ENCODE results near the gene SHOC2. TPM values are rescaled to one million over a fixed set of nuclear protein-coding genes. Genes with fewer than 3 reads are reported as not detected.

The SHOC2 gene
- total and polyA plus RNA-seq, 2 of the 4 experiments (the other 2 are of a cell fraction) = 13.4 to 47.5 TPM

- no peak overlapping the region for H3K4me2 ChIP-seq (ENCODE audit: low read depth, low read length)
- H4K20me1 ChIP-seq (ENCODE audit: insufficient read depth, low read length) = no peaks in the 10 kb centered on the region
- no peak overlapping the region for H3K9ac ChIP-seq (ENCODE audit: low read depth, low read length)
- no peak overlapping the region for H3K4ac ChIP-seq (ENCODE audit: low read depth, low read length)
- H3K9me1 ChIP-seq (ENCODE audit: insufficient read depth, low read length) = no peaks in the 10 kb centered on the region
- intact Hi-C loops (cut with micrococcal nuclease) = no loop called here
- no peaks in the 10 kb centered on the region for H3K27me3 ChIP-seq (ENCODE audit: control insufficient read depth, insufficient read depth, low read length)
- H3K56ac ChIP-seq (ENCODE audit: extremely low read depth, insufficient read depth, low read length) = no peak overlapping the region
- H2BK120ac ChIP-seq (ENCODE audit: low read depth, low read length) = no peak overlapping the region
- TF ChIP-seq SMC3 (IDR thresholded peaks at IDR 0.05; ENCODE audit: low read depth, low read length) = no peak
- peak; percentile 82 for TF ChIP-seq CEBPB (IDR thresholded peaks at IDR 0.05; ENCODE audit: low read depth, low read length)
- H4K5ac ChIP-seq (ENCODE audit: low read depth, low read length) = no peak overlapping the region
- POLR2A ChIA-PET (ENCODE audit: unreplicated experiment) = no interaction called here
- no peak overlapping the region for H3K27ac ChIP-seq (ENCODE audit: insufficient read depth, low read length)
- H3K23ac ChIP-seq (ENCODE audit: low read depth, low read length) = no peak overlapping the region
- no peak overlapping the region for H3K18ac ChIP-seq (ENCODE audit: low read depth, low read length)
- DNase-seq = no peak
- H2AK5ac ChIP-seq (ENCODE audit: low read depth, low read length) = no peak overlapping the region
- no peaks in the 10 kb centered on the region for H3K79me1 ChIP-seq (ENCODE audit: low read depth in 1 of 2, low read length in 2 of 2)
- H2BK5ac ChIP-seq (ENCODE audit: low read depth, low read length, poor library complexity, severe bottlenecking) = no peak overlapping the region
- BruUV-seq (replicated peaks) = no TSS peak
- no peak overlapping the region for H4K91ac ChIP-seq (ENCODE audit: insufficient read depth, low read depth, low read length)
- no peak overlapping the region for H2AK9ac ChIP-seq (replicated peaks; ENCODE audit: low read depth, low read length, poor library complexity)
- H2BK15ac ChIP-seq (ENCODE audit: low read depth, low read length) = no peak overlapping the region
- dilution Hi-C loops (cut with HindIII; ENCODE audit: low sequenced_read_pairs, unreplicated experiment) = no loop called here
- no peak for ATAC-seq (ENCODE audit: low read depth)
- peaks cover 1% of the 10 kb centered on the region; the same call in 1 of the 2 replicates for H3K4me1 ChIP-seq (ENCODE audit: control insufficient read depth, insufficient read depth, low read length)
- CTCF ChIA-PET = no interaction called here
- H3K4me3 ChIP-seq (ENCODE audit: insufficient read depth, low read depth, low read length) = no peak overlapping the region
- H3K14ac ChIP-seq (replicated peaks; ENCODE audit: low read depth, low read length) = no peak overlapping the region
- H4K8ac ChIP-seq (ENCODE audit: low read depth in 2 of 2, low read length in 2 of 2) = no peak overlapping the region
- in situ Hi-C loops (cut with MboI; ENCODE audit: low sequenced_read_pairs) = no loop called here
- peaks cover 8% of the 10 kb centered on the region for H3K9me3 ChIP-seq (ENCODE audit: control insufficient read depth, insufficient read depth, low read length)
- no peaks in the 10 kb centered on the region for H3K36me3 ChIP-seq (ENCODE audit: control insufficient read depth, insufficient read depth, low read length)
- no peak overlapping the region for H2AFZ ChIP-seq (replicated peaks; ENCODE audit: low read length, poor library complexity)
- H2BK20ac ChIP-seq (ENCODE audit: low read depth, low read length) = no peak overlapping the region
Measured at GRCh38 chr10:111037858-111038257, 118.5 kb downstream of the SHOC2 start.

All from IMR-90 (cell line).